Bronchial smooth muscle cell (primary cell): ENCODE data around the gene USP54. TPM values are rescaled to one million over a fixed set of nuclear protein-coding genes. Genes with fewer than 3 reads are reported as not detected.

Experiments used
- total RNA-seq: library from RNA; depleted of rRNA; stranded (reverse); fragments of >200 nt; gene quantifications from 2 replicates; pipeline ENCODE4 v1.2.1, GENCODE V29; 2014

Gene USP54
- 4.4 and 7.8 TPM in 2 replicates for total RNA-seq

GRCh38 chr10:73590881-73591799 lies at the start of gene USP54:
Gene USP54 (minus strand): TSS chr10:73591342. CDS start chr10:73575658, 15,684 bp downstream.

GRCh38 chr10:73495884-73496674 lies 95.1 kb downstream of the USP54 start, which contains the start of gene PPP3CB:
Gene PPP3CB (minus strand): TSS chr10:73496024. CDS start chr10:73495889, 135 bp downstream.

Other genes starting within 250 kb of the USP54 start
- 1.4 and 2.1 TPM in 2 replicates for gene CFAP70, start 232.5 kb downstream of the USP54 start, total RNA-seq
- gene ANXA7, start 177.3 kb downstream of the USP54 start, total RNA-seq = 115 and 135 TPM in 2 replicates
- gene MSS51, start 157.8 kb downstream of the USP54 start, total RNA-seq = 1.1 and 1.4 TPM in 2 replicates
- gene PPP3CB, start 95.3 kb downstream of the USP54 start, total RNA-seq = 22.8 and 27.6 TPM in 2 replicates
- under 0.01 and 0.43 TPM in 2 replicates for gene MYOZ1, start 50.1 kb upstream of the USP54 start, total RNA-seq
- not detected in 2 replicates for gene SYNPO2L, start 64.7 kb upstream of the USP54 start, total RNA-seq
- gene AGAP5, start 106.8 kb upstream of the USP54 start, total RNA-seq = 2.7 and 2.8 TPM in 2 replicates
- 51.4 and 52.0 TPM in 2 replicates for gene SEC24C, start 153.0 kb upstream of the USP54 start, total RNA-seq
- 23.6 and 25.4 TPM in 2 replicates for gene CHCHD1, start 190.7 kb upstream of the USP54 start, total RNA-seq
- gene ZSWIM8, start 194.3 kb upstream of the USP54 start, total RNA-seq = 38.6 and 57.0 TPM in 2 replicates
- gene NDST2, start 220.3 kb upstream of the USP54 start, total RNA-seq = 7.7 and 8.2 TPM in 2 replicates